GM19025 (cell line): ENCODE results near the gene RETN.

Experiments
- ATAC-seq: cut with Tn5 transposase; IDR thresholded peaks from one replicate; pipeline ENCODE4 v1.9.1; 2021; ENCODE audit warnings: mild to moderate bottlenecking, low read depth, moderate library complexity; ENCODE audit not compliant: unreplicated experiment

Gene RETN

DNA sequence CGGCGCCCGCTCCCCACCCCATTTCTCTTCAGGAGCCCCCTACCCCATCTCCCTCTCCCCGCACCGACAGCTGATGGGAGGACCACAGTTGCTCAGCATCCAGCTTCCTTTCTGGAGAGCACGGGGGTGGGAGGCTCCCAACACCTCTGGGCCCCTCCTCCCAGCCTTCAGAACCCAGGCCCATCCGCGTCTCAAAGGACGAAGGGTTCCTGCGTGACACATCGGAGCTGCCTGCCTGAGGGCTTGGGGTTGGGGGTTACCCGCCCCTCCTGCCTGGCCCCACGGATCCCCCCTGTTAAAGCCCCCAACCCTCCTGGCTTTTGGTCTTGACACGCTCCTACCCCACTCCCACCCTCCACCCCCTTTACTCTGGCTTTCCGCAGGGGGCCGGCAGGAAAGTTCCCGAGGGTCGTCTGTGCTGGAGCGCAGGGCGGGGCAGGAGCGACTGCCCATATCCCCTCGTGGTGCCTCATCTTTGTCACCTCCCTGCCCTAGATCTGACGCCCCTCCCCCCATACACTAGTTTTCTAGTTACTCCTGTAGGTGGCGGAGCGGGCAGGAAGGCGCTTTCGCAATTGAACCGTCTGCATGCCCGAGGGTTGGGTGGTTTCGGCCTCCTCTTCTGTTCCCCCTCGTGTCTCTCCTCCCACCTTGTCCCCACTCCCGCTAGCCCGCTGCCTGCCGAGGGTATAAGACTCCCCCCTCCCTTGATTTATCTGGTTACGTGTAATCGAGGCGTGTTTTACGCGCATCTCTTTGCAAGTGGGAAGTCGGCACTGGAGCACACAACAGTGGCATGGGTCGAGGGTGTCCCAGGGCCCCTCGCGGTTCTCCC lies 12.7 kb downstream of the RETN start:
- no peak for ATAC-seq

DNA sequence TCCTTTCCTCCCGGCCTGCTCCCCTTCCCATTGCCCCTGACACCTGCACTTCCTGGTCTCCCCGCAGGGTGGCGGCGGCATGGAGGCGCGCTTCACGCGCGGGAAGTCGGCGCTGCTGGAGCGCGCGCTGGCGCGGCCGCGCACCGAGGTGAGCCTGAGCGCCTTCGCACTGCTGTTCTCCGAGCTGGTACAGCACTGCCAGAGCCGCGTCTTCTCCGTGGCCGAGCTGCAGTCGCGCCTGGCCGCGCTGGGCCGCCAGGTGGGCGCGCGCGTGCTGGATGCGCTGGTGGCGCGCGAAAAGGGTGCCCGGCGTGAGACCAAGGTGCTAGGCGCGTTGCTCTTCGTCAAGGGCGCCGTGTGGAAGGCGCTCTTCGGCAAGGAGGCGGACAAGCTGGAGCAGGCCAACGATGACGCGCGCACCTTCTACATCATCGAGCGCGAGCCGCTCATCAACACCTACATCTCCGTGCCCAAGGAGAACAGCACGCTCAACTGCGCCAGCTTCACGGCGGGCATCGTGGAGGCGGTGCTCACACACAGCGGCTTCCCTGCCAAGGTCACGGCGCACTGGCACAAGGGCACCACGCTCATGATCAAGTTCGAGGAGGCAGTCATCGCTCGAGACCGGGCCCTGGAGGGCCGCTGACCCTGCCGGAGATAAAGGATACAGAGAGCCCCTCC lies 13.5 kb downstream of the RETN start:
- no peak for ATAC-seq

DNA sequence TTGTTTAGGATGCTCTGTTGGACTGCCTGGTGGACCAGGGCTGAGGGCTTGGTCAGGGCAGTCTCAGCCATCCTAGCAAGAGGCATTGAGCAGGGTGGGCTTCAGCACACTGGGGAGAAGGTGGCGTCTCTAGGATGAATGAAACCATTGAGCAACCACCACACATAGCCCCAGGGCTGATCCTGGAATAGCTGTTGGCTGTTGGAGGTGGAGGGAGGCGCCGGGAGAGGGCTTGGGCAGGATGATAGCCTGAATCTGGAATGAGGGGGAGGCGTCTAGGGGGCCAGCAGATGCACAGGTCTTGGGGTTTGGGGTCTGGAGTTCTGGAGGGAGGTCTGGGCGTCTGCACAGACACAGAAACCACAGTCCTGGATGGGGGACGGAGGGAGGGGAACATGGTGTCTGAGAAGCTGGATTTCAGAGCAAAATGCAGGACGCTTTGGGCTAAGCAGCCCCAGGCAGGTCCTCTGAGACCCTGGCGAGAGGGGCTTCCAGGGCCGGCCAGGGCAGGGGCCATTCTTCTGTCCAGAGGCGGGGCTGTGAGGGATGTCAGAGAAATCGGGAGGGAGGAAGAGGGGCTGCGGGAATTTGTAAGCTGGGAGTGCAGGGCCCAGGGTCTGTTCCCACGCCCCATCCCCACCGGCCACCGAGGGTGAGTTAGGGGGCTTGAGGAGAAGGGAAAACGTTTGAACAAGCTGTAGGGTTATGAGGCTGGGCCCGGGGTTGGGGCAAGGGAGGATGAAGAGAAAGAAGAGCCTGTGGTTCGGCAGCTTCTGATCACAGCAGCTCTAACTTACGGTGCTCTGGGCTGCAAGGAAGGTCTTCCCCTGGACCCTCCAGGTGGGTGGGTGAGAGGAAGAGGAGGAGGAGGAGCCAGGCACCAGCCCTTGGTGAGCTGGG lies 16.9 kb downstream of the RETN start:
- no peak for ATAC-seq

DNA sequence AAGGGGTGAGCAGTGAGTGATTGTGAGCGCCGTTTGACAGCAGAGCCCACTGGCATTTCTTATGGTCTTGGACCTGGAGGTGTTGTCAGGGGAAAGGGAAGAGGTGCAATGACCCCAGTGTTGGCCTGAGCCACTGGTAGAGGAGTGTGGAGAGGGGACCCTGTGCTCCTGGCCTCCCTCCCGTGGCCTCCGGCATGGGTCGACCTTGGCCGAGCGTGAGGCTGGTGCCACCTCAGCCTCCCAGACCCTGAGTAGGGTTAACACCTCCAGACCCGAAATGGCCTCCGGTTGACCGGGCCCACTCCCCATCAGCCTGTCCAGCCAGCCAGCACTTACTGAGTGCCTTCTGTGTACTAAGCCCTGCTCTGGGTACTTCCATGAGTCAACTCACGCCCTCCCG lies 18.3 kb downstream of the RETN start:
- no peak for ATAC-seq

DNA sequence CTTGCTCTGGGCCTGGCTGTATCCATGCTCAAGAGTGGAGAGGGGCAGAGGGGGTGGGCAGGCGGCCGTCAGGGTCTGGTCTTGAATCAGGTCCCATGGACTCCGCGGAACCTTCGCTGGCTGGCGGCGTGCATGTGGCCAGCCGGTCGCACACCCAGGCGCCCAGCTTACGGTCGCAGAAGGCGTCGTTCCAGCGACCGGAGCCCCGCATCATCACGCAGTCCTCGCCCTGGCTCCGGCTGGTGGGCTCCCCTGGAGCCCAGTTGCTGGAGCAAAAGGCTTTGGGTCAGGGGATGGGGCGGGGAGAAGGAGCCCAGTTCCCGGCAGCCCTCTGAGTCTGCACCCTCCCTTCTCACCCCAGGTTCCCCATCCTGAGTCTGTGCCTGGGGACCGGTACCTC lies 20.3 kb downstream of the RETN start:
- ATAC-seq = no peak

DNA sequence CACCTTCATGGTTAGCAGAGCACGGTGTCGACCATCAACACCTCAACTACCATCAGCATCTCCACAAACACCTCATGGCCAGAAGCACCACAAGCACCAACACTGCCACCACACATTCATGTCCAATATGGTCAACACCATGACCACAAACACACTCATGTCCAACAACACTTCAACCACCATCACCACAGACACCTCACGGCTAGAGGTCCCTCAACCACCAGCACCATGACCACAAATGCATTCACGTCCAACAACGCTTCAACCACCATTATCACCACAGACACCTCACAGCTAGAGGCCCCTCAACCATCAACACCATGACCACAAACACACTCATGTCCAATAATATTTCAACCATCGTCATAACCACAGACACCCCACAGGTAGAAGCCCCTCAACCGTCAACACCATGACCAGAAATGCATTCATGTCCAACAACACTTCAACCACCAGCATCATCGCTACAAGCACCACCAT lies 22.0 kb downstream of the RETN start:
- ATAC-seq = no peak

DNA sequence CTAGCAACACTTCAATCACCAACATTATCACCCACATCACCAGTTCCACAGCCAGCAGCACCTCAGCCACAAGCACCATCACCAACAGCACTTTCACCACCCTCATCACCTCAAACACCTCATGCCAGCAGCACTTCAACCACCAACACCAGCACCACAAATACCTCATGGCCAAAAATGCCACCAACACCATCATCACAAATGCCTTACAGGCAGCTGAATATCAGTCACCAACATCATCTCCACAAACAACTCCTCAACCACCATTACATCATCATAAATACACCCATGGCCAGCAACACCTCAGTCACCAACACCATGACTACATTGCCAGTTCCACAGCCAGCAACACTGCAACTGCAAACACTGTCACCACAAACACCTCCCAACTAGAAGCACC lies 22.6 kb downstream of the RETN start:
- ATAC-seq = no peak

DNA sequence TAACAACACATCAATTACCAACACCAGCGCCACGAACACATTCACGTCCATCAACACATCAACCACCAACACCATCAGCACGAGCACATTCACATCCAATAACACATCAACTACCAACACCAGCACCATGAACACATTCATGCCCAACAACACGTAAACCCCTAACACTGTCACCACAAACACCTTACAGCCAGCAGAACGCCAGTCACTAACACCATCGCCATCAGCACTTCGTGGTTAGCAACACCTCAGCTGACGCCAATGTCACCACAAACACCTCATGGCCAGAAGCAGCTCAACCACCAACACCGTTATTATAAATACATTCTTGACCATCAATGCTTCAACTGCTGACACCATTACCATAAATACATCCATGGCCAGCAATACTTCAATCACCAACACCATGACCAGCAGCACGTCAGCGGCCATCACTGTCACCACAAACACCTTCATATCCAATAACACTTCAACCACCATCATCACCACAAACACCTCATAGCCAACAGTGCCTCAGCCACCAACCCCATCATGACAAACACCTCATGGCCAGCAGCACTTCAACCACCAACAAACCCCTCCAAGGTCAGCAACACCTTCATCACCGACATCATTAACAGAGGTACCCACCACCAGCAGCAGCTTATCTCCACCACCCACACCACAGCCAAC lies 23.7 kb downstream of the RETN start:
- ATAC-seq = no peak

DNA sequence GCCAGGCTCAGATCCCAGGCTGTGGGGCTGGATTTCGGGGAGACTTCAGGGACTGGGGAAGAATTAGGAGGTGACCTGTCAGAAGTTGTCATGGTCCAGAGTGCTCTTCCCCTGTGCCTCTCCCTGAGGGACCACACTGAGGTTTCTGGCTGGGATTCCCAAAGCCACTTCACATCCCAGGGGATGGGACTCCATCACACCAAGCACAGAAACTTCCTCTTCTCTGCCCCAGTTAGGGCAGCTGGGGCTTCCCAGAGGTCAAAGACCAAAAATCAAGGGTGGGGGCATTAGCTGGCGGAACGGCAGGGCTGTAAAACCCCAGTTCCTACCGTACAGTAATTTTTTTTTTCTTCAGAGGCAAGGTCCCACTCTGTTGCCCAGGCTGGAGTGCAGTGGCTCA lies 25.6 kb downstream of the RETN start:
- no peak for ATAC-seq

DNA sequence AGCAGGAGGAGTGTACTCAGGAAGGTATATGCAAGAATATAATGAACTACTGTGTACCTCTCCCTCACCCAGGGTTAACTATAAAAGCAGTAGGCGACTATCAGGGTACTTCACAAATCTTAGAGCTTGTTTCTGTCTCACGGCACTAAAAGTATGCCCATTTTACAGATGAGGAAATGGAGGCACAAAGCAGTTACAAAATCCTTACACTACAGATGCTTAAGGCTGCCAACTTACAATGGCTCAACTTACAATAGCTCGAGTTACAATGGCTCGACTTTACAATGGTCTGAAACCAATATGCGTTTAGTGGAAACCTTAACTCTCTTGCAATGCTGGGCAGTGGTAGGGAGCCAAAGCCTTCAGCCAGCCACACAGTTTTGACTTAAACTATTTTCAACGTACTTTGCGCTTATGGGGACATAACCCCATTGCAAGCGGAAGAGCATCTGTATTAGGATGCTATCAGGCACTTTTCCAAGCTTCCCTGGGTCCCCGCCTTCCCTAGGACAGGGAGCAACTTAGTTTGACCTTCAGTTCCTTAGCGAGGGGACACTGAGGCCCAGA lies 29.0 kb downstream of the RETN start:
- ATAC-seq = no peak

DNA sequence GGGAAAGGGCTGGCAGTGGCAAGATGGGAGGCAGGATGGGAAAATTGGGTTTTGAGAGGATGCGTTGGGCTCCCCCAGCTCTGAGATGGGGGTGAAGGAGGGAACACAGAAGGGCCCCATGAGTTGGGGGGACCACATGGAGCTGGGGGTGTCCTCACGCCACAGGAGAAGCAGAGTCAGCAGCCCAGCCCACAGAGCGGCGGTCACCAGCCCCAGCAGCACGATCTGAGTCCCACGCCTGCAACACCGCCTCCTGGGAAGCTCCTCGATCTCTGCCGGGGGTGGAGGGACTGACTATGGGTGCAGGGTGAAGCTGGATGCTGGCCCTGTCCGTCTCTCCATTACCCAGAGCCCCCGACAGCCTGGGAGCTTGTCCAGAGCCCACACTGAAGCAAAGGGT lies 29.7 kb downstream of the RETN start:
- no peak for ATAC-seq

DNA sequence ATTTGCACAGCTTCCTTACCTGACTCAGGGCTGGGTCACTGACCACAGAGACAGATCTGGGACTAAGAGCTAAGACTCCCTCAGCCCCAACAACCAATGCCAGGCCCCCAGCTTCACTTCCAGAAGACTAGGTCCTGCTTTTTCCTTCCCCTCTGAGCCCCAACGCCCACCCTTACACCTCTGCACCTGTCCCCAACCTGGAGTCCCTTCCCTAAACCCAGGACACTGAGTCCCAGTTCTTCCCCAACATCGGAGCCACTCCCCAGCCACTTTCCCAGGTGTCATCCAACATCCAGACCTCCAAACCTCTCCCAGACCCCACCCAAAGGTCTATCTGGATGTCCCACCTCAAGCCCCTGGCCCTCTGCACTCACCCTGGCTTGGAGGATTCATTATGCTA lies 30.2 kb downstream of the RETN start:
- no peak for ATAC-seq

DNA sequence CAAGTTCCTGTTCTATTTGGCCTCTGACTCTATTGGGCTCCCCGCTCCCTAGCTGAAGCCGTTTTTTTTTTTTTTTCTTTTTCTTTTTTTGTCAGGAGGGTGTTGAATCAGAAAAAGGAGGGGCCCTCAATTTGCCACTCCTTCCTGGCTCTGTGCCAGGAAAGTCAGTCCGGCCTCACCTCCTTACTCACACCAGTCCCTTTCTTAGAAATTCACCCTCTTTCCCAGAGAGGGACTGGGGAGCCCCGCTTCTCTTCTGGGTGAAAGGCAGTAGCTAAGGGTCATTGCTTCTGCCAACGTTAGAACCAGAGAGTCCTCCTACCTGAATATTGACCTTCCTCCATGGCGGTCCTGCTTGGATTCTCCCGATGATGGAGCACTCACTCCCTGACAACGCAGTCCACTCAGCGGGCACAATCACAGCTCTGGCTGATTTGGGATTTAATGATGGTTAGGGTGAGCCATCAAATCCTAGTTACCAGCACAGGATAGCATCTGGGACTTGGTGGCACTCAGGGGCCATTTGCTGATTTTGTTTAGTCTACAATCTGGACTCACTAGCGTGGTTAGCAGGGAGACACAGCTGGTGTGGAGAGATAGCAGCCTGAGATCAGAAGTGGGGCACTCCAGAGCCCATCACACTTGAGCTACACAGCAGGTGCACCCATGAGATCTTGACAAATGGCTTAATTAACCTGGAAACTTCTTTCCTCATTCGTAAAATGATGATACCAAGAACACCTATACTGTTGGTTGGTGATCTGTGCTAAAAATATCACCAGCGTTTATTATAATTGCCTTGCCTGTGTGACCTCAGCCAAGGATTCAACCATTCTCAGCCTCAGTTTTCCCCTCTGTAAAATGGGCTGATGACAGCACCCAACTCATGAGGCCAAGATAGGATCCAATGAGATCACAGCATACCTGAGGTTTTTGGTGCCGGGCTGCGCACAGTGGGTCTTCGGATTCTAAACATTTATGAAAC lies 30.9 kb downstream of the RETN start:
- ATAC-seq = no peak

DNA sequence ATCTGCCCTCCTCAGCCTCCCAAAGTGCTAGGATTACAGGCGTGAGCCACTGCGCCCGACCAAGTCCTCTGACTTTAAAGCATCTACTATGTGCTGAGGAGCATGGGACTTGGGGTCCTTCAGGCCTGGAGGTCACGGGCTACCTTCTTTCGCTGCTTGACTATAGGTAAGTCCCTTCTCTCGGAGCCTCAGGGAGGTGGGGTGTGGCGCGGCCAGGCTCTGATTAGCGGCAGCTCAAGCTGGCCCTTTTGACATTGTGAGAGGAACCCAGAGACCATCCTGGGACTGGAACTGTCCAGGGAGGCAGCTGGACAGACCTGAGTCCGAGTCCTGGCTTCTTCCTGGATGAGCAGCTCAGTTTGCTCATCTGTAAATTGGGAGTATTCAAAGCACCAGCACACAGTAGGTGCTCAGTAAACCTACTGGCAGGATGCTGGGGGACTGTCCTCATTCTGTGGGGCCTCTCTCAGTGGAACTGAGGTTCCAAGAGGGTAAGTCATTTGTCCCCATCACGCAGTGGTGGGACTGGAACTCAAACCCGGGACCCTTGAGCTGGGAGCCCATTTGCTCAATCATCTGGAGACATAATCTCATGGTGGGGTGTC lies 32.3 kb downstream of the RETN start:
- ATAC-seq = no peak

DNA sequence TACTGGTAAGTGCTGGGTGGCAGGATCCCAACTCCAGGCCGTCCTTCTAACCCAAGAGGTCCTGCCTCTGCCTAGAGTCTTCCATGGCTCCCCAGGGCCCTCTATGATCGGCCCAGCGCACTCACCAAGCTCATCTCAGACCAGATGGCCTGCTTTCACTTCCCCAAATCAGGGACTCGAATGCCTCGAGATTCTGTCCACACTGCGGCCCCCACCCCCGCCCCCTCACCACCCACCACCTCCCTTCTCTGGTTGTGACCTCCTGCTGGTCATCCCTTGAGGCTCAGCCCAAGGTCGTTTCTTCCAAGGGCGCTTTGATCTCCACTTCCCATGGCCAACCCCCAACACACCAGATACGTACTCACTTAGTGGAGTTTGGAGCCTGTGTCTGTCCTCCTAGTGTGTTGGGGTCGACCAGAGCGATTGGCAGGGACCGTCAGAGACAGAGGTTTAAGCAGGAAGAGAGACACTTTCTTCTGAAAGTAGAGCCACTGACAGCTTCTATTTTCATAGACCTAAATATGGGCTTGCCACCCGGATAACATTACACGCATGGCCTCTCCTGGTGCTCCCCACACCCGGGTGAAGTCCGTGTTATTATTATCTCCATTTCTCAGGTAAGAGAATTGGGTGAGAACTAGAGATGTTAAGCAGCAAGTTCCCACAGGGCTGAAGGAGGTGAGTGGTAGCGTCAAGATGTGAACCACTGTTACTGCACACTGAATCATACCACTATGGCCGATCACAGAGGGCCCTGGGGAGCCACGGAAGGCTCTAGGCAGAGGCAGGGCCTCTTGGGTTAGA lies 33.0 kb downstream of the RETN start, which contains the start of gene FCER2:
FCER2 (minus strand) TSS at position 478 of the 804 bp plus-strand sequence. CDS start 2,371 bp downstream, outside the sequence.
- ATAC-seq = peak; percentile 52

DNA sequence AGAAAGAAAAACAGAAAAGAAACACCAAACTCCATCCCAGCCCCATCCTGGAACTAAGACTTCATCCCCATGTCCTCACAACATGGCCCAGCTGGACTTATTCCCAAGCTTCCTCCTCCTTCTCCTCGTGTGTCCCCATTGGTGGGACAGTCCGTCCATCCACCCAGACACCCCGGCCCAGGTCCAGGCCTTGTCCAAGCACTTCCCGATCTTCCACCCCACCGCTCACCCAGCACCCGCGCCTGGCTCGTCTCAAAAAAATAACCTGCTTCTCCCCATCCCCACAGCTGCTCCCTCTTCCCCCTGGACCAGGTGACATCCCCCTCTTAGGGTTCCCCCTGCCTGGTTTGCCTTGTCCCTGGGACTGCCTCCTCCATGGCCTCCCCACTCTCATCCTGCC lies 34.5 kb downstream of the RETN start:
- ATAC-seq = no peak

DNA sequence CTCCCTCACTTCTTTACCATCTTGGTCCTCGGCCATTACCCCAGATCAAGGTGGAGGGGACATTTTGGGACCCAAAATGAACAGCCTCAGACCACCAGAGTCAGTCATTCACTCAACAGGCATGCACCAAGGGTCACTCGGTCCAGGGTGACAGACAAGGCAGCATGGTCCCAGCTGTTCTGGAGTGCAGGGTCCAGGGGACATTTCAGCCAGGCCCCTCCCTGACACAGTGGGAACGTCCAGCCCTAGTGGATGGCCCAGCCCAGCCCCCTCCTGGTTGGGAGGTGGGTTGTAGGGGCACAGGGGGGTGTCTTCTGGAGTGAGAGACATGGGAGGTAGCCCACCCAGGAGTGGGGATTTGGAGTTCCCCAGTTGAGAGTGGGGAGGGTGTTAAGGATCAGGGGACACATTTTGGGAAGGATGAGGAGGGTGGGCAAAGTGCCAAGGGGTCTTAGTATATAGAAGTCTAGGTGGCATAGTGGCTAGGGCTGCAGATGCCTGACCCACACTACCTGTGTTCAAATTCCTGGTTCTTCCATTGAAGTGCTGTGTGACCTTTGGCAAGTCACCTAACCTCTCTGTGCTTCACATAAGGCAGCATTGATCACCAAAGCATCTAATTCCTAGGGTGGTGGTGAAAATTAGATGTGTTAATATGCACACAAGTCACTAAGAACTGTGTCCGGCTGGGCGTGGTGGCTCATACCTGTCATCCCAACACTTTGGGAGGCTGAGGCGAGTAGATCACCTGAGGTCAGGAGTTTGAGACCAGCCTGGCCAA lies 35.6 kb downstream of the RETN start:
- no peak for ATAC-seq
